ENCODE data around the gene MBP. TPM values are rescaled to one million over a fixed set of nuclear protein-coding genes. Genes with fewer than 3 reads are reported as not detected.

The MBP gene
- total RNA-seq, 2 donors from 2014 or later = 43.0 to 65.8 TPM

DNA sequence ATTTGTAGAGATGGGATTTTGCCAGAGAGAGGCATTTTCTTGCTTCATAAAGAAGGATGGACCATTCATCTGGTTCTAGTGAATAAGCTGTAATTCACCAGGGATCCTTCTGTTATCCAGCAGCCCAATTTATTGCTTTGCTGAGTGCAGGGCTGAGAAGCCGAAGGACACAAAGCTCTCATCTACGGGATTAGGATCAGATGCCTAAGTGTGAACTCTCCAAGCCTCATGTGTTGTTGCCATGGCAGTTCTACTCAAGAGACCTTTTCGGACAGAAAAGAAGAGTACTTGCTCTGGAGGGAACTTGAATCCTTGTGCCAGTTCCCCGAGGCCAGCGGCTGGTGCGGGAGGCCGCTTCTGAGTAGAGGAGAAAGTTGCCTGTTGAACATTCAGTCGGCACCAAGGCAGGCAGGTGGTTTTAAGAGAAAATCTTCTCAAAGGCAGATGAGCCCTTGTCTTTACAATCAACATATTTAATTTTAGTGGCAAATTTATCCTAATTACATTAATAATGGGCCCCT is 38.4 kb upstream of the MBP start:
- Histone ChIP-seq H3K9ac (ENCODE audit: low read depth in 2 of 2, low read length in 2 of 2) (no peak overlapping the region), H3K27me3 (no peaks in the 10 kb centered on the region), H3K36me3 (no peaks in the 10 kb centered on the region), H3K4me1 (no peaks in the 10 kb centered on the region), H3K4me3 (no peak overlapping the region), H3K9me3 (no peaks in the 10 kb centered on the region), H3K27ac (no peak overlapping the region)
- TF ChIP-seq, protein P1, sequence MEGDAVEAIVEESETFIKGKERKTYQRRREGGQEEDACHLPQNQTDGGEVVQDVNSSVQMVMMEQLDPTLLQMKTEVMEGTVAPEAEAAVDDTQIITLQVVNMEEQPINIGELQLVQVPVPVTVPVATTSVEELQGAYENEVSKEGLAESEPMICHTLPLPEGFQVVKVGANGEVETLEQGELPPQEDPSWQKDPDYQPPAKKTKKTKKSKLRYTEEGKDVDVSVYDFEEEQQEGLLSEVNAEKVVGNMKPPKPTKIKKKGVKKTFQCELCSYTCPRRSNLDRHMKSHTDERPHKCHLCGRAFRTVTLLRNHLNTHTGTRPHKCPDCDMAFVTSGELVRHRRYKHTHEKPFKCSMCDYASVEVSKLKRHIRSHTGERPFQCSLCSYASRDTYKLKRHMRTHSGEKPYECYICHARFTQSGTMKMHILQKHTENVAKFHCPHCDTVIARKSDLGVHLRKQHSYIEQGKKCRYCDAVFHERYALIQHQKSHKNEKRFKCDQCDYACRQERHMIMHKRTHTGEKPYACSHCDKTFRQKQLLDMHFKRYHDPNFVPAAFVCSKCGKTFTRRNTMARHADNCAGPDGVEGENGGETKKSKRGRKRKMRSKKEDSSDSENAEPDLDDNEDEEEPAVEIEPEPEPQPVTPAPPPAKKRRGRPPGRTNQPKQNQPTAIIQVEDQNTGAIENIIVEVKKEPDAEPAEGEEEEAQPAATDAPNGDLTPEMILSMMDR (IDR thresholded peaks at IDR 0.05) = no peak
- intact Hi-C loops (cut with DNase I) = no loop called here
- DNase-seq = no peak

DNA sequence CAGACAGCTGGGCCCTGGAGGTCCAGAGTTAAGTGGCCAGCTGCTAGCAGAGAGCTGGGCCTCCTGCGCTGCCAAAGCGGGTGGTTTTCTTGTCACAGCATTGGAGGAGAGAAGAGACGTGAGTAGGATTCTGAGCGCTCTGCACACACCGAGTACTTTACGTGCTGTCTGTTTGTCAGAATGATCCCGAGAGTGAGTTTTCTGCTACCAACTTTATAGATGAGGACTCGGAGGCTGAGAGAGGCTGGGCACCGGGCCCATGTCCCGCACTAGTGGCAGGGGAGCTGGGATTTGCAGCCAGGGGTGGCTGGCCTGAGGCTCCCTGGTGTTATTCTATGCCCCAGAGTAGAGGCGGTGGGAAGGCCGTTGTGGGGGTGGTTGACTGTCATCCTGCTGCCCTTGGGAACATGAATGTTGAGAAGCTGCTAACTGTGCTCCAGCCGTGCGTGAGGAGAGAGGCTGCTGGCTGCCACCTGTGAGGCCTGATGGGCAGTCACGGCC is 36.3 kb upstream of the MBP start:
- H3K27me3 ChIP-seq = no peaks in the 10 kb centered on the region

DNA sequence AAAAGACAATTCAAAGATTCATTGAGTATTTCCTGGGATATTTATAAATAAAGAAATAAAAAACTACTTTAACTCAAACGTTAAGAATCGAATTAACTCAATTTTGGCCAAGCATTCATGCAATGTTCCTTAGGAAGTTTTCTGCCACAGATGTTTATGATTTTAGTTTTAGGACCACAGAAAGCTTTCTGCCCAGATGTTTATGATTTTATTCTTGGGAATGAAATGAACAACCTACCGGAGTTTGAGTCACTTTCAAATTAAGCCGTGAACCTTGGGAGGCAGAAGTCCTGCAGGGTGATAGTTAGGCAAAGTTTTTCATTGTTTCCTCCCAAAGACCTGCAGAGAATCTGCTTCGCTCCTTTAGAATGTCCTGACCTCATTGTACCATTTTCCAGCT is 34.7 kb upstream of the MBP start:
- H3K9me3 ChIP-seq = no peaks in the 10 kb centered on the region
- H3K9ac ChIP-seq (ENCODE audit: low read depth in 2 of 2, low read length in 2 of 2) = no peak overlapping the region
- H3K27ac ChIP-seq = no peak overlapping the region
- H3K4me3 ChIP-seq = no peak overlapping the region
- DNase-seq = no peak
- no peaks in the 10 kb centered on the region for H3K27me3 ChIP-seq
- TF ChIP-seq, protein P1 (IDR thresholded peaks at IDR 0.05) = no peak
- intact Hi-C loops (cut with DNase I) = no loop called here
- H3K4me1 ChIP-seq = no peaks in the 10 kb centered on the region
- H3K36me3 ChIP-seq = no peaks in the 10 kb centered on the region

More for the DNA sequence above, 36.3 kb upstream of the MBP start:
- TF ChIP-seq, protein P1 (IDR thresholded peaks at IDR 0.05) = no peak
- no peaks in the 10 kb centered on the region for H3K36me3 ChIP-seq
- H3K9ac ChIP-seq (ENCODE audit: low read depth in 2 of 2, low read length in 2 of 2) = no peak overlapping the region
- no peaks in the 10 kb centered on the region for H3K9me3 ChIP-seq
- H3K4me1 ChIP-seq = no peaks in the 10 kb centered on the region
- no peak overlapping the region for H3K4me3 ChIP-seq
- no peak overlapping the region for H3K27ac ChIP-seq
- intact Hi-C loops (cut with DNase I) = no loop called here
- DNase-seq = no peak

DNA sequence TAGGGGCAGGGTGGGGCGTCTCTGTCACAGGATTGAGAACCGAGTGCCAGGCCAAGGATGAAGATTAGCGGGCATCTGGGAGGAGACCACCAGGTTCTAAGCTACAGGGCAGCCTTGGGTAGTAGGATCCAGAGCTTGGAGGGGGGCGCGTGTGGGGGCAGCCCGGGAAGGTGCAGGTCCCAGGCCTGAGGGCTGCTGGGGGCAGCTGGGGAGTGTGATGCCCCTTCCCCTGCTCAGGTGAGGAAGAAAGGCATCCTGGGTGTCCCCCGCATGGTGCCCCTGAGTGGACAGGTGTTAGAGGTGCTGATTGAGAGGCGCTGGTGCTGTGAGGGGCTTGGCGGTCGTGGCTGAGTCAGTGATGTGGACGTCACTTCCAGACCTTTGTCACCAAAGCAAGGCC is 33.9 kb upstream of the MBP start:
- Histone ChIP-seq H3K27me3 (no peaks in the 10 kb centered on the region), H3K9ac (ENCODE audit: low read depth in 2 of 2, low read length in 2 of 2) (no peak overlapping the region), H3K9me3 (no peaks in the 10 kb centered on the region), H3K36me3 (no peaks in the 10 kb centered on the region), H3K27ac (no peak overlapping the region), H3K4me1 (no peaks in the 10 kb centered on the region), H3K4me3 (no peak overlapping the region)
- TF ChIP-seq, protein P1 (IDR thresholded peaks at IDR 0.05) = no peak
- no peak for DNase-seq
- intact Hi-C loops (cut with DNase I) = no loop called here

DNA sequence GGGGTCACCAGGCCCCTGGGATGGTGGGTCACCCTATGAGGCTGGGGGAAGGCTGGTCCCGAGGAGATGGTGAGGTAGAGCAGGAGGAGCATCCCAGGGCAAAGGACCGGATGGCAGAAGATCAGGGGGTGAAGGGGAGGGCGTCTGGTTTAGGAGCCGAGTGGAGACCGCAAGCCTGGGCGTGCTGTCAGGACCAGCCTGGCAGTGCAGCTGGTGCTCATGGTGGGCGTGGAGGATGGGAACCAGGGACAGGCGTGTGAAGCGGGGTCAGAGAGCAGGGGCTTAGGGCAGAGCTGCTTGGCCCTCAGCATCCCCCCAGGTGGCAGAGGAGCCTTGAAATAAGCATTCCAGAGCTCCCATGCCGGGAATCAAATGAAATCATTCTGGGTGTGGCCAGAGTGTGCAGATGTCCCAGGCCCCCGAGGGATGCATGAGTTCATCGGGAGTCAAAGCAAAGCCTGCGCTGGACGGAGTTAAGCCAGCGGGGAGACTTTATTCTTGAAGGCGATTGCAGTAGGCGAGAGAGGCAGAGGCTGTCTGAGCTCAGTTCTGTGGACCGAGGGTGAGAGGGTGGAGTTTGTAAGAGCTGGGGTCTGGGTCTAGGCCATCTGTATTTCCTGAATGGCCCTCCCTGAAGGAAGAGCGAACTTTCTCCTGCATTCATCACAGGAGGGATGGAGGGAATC is 33.1 kb upstream of the MBP start:
- intact Hi-C loops (cut with DNase I) = no loop called here
- Histone ChIP-seq H3K9ac (ENCODE audit: low read depth in 2 of 2, low read length in 2 of 2) (no peak overlapping the region), H3K27me3 (no peaks in the 10 kb centered on the region), H3K27ac (no peak overlapping the region), H3K9me3 (no peaks in the 10 kb centered on the region), H3K4me3 (no peak overlapping the region), H3K4me1 (no peaks in the 10 kb centered on the region), H3K36me3 (no peaks in the 10 kb centered on the region)
- DNase-seq = no peak
- TF ChIP-seq, protein P1 (IDR thresholded peaks at IDR 0.05) = no peak
